Activated naive CD4-positive, alpha-beta T cell treated with anti-CD3 and anti-CD28 coated beads, Interleukin-2, amount 50 U/mL, for 24 hours (primary cell): ENCODE results near the gene MYOM1.
"Not testable (repeated sequence)": the region's sequence is repeated elsewhere in the genome, so short reads cannot be mapped to it uniquely, and the experiment has no call there.

Experiments used
- H3K27ac Mint-ChIP-seq: one replicate; pipeline ENCODE4 v1.8.0; 2021; ENCODE audit warnings: mild to moderate bottlenecking, mixed read lengths
- H3K27me3 Mint-ChIP-seq: one replicate; pipeline ENCODE4 v1.8.0; 2021; ENCODE audit warnings: mixed read lengths
- H3K36me3 Mint-ChIP-seq: one replicate; pipeline ENCODE4 v1.8.0; 2021; ENCODE audit warnings: mixed read lengths
- H3K4me1 Mint-ChIP-seq: one replicate; pipeline ENCODE4 v1.8.0; 2021; ENCODE audit warnings: mixed read lengths
- H3K4me3 Mint-ChIP-seq: one replicate; pipeline ENCODE4 v1.8.0; 2021; ENCODE audit warnings: mild to moderate bottlenecking, mixed read lengths
- H3K9me3 Mint-ChIP-seq: one replicate; pipeline ENCODE4 v1.8.0; 2021; ENCODE audit warnings: mixed read lengths

MYOM1 gene

DNA sequence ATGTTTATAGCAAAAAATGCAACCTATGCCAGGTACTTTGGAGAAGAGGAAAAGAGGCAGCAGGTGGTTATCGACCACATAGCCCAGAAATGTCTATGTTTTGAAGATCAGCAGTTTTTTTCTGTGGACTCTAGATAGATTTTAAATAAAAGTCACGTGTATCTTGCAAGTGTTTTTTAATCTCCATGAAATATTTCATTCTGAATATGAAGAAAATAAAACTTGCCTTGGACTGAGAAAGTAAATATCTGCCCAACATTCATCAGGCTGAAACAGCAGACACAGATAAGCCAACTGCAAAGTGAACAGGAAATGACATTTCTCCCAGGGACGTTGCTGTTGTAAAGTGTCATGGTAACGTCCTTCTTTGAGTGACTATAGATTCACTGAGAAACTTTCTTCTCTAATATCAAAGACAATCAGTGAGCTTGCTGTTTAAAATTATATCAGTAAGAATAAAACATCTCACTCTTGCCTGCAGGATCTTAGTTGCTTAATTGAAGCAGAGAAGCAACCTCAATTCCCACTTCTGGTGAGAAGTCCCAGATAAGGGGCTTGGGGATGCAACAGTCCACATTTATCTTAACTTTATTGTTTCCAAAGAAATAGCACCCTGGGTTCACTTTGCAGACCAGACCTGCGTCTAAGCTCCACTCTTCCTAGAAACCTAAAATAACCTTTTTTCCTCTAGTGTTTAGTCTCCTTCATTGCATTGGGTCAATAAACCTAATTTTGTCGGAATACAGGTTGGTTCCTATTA is 6.3 kb downstream of the MYOM1 start:
- peaks cover 6% of the 10 kb centered on the region for H3K36me3 Mint-ChIP-seq
- no peaks in the 10 kb centered on the region for H3K27me3 Mint-ChIP-seq
- H3K27ac Mint-ChIP-seq: no peak overlapping the region
- no peak overlapping the region for H3K4me3 Mint-ChIP-seq
- H3K9me3 Mint-ChIP-seq: no peaks in the 10 kb centered on the region
- peaks cover 16% of the 10 kb centered on the region for H3K4me1 Mint-ChIP-seq

- H3K27me3 Mint-ChIP-seq: no peaks in the 10 kb centered on the region
- H3K36me3 Mint-ChIP-seq: peaks cover 6% of the 10 kb centered on the region
- no peaks in the 10 kb centered on the region for H3K9me3 Mint-ChIP-seq
- no peak overlapping the region for H3K4me3 Mint-ChIP-seq
- H3K4me1 Mint-ChIP-seq: peaks cover 16% of the 10 kb centered on the region
- H3K27ac Mint-ChIP-seq: no peak overlapping the region
Measured at GRCh38 chr18:3212657-3213056, 7.1 kb downstream of the MYOM1 start.

GRCh38 chr18:3211236-3211992 is 8.4 kb downstream of the MYOM1 start:
- Mint-ChIP-seq H3K27ac (no peak overlapping the region), H3K4me1 (peaks cover 16% of the 10 kb centered on the region), H3K9me3 (no peaks in the 10 kb centered on the region), H3K27me3 (no peaks in the 10 kb centered on the region), H3K36me3 (peaks cover 5% of the 10 kb centered on the region), H3K4me3 (no peak overlapping the region)

- Mint-ChIP-seq H3K36me3 (peaks cover 13% of the 10 kb centered on the region), H3K27ac (no peak overlapping the region), H3K4me3 (no peak overlapping the region), H3K27me3 (no peaks in the 10 kb centered on the region), H3K9me3 (peaks cover under 1% of the 10 kb centered on the region), H3K4me1 (peaks cover 16% of the 10 kb centered on the region)
Measured at GRCh38 chr18:3209859-3210569, 9.8 kb downstream of the MYOM1 start.

- no peaks in the 10 kb centered on the region for H3K4me1 Mint-ChIP-seq
- no peak overlapping the region for H3K27ac Mint-ChIP-seq
- H3K9me3 Mint-ChIP-seq: peaks cover 19% of the 10 kb centered on the region
- H3K27me3 Mint-ChIP-seq: no peaks in the 10 kb centered on the region
- peaks cover 26% of the 10 kb centered on the region for H3K36me3 Mint-ChIP-seq
- H3K4me3 Mint-ChIP-seq: no peak overlapping the region
Measured at GRCh38 chr18:3207565-3207964, 12.2 kb downstream of the MYOM1 start.

GRCh38 chr18:3205239-3205638 is 14.5 kb downstream of the MYOM1 start:
- no peaks in the 10 kb centered on the region for H3K27me3 Mint-ChIP-seq
- H3K4me3 Mint-ChIP-seq: no peak overlapping the region
- H3K36me3 Mint-ChIP-seq: peaks cover 29% of the 10 kb centered on the region
- no peak overlapping the region for H3K27ac Mint-ChIP-seq
- H3K9me3 Mint-ChIP-seq: peaks cover 19% of the 10 kb centered on the region
- H3K4me1 Mint-ChIP-seq: no peaks in the 10 kb centered on the region

DNA sequence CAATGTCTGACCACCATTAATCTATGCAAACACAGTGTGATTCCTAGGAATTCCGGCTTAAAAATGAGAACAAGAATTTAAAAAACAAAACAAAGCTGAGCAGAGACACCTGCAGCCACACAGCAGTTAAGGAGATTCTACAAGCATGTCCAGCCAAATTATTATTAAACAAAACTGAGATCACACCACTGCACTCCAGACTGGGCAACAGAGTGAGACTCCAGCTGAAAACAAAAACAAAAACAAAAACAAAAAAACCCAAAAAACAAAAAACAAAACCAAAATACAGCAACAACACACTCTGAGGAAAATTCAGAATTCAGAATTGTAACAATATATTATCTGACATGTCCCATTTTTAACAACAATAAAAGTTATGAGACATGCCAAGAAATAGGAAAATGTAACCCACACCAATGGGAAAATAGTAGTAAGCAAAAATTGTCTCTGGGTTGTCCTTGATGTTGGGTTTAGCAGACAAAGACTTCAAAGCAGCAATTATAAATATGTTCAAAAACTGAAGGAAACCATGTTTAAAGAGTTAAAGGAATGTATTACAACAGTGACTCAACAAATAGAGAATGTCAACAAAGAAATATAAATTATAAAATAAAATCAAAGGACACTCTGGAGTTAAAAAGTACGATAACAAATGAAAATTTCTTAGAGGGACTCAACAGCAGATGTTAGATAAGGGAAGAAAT is 19.7 kb downstream of the MYOM1 start:
- Mint-ChIP-seq H3K36me3 (peaks cover 20% of the 10 kb centered on the region), H3K4me1 (no peaks in the 10 kb centered on the region), H3K9me3 (peaks cover 19% of the 10 kb centered on the region), H3K27ac (no peak overlapping the region), H3K27me3 (no peaks in the 10 kb centered on the region), H3K4me3 (no peak overlapping the region)

DNA sequence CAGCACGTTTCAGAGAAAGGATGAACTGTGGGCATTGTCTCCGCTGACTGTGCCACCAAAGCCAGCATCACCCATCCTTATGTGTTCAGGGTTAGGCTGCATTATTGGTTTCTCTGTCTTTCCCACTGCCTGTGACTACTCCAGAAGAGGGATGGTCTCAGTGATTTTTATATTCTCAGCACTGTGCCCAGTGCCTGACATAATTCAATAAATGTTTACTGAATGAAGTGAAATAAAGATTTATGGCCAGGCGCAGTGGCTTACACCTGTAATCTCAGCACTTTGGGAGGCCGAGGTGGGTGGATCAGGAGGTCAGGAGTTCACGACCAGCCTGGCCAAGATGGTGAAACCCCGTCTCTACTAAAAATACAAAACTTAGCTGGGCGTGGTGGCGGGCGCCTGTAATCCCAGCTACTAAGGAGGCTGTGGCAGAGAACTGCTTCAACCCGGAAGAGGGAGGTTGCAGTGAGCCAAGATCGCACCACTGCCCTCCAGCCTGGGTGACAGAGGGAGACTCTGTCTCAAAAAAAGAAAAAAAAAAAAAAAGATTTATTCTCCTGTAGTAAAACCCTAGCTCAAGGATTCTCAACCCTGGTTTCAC is 21.4 kb downstream of the MYOM1 start:
- not testable (repeated sequence) for H3K27ac Mint-ChIP-seq, H3K4me3 Mint-ChIP-seq, H3K9me3 Mint-ChIP-seq, H3K27me3 Mint-ChIP-seq, H3K4me1 Mint-ChIP-seq
- H3K36me3 Mint-ChIP-seq: peaks cover 10% of the 10 kb centered on the region

DNA sequence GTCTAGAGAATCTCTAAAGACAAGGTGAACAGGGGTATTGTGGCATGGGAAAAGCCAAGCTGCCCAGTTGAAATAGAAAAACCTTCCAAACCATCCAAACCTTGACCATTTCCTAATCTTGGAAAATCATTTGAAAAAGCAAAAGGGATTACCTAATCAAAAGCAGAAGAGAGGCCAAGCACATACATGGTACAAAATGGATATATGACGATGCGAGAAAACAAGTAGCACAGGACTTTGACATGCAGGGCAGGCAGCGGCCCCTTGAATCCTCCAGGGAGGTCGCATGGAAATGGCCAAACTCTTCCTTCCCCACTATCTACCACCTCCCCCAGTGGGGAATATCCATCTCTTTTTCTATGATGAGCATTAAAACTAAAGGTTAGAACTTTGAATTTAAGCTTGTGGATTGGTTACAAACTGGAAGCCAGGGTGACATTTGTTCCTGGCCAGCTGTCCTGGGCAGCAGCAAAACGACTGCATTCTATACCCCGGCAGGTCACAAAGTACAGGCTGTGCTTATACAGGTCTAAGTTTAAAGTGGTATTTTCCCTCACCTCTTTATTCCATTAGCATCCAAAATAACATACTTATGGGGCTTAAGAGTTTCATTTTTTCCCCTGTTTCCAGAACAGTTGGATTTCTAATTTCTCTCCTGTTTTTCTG is 24.7 kb downstream of the MYOM1 start:
- no peak overlapping the region for H3K4me3 Mint-ChIP-seq
- no peaks in the 10 kb centered on the region for H3K4me1 Mint-ChIP-seq
- H3K27ac Mint-ChIP-seq: no peak overlapping the region
- peaks cover 7% of the 10 kb centered on the region for H3K36me3 Mint-ChIP-seq
- H3K27me3 Mint-ChIP-seq: no peaks in the 10 kb centered on the region
- H3K9me3 Mint-ChIP-seq: no peaks in the 10 kb centered on the region

DNA sequence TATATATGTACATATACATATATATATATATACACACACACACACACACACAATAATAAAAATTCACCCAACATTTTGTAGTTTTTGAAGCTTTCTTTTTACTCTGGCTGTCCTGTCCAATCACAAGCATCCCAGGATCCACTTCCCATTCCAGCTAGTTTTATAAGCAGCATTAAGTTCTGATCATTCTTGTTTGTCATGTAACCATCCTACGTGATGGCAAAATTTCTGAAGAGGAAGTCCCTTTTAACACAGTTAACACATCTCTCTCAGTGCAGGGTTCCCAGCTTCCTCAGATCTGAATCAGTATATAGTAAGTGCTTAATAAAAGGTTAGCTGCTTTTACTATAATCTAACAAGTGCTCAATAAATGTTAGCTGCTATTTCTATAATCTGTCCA is 26.4 kb downstream of the MYOM1 start:
- Mint-ChIP-seq H3K4me3 (no peak overlapping the region), H3K36me3 (peaks cover 9% of the 10 kb centered on the region), H3K4me1 (no peaks in the 10 kb centered on the region), H3K9me3 (no peaks in the 10 kb centered on the region), H3K27ac (no peak overlapping the region), H3K27me3 (no peaks in the 10 kb centered on the region)

DNA sequence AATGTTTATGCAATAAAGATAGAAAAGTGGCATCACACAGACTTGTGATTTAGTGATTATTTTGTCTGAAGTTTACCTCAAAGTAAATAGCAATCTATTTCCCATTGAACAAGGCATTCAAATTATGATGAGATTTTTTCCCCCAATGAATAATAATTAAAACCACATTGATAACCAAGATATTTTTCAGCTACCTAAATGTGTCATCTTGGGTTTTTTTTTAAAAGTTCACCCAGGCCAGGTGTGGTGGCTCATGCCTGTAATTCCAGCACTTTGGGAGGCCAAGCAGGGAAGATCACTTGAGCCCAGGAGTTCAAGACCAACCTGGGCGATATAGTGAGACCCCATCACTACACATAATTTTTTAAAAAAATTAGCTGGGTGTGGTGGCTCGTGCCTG is 27.0 kb downstream of the MYOM1 start:
- Mint-ChIP-seq H3K36me3 (peaks cover 7% of the 10 kb centered on the region), H3K9me3 (no peaks in the 10 kb centered on the region), H3K27ac (no peak overlapping the region), H3K4me3 (no peak overlapping the region), H3K27me3 (no peaks in the 10 kb centered on the region), H3K4me1 (no peaks in the 10 kb centered on the region)

- Mint-ChIP-seq H3K27me3 (no peaks in the 10 kb centered on the region), H3K4me3 (no peak overlapping the region), H3K4me1 (no peaks in the 10 kb centered on the region), H3K36me3 (peaks cover 7% of the 10 kb centered on the region), H3K27ac (no peak overlapping the region), H3K9me3 (no peaks in the 10 kb centered on the region)
Measured at GRCh38 chr18:3192286-3192685, 27.5 kb downstream of the MYOM1 start.

DNA sequence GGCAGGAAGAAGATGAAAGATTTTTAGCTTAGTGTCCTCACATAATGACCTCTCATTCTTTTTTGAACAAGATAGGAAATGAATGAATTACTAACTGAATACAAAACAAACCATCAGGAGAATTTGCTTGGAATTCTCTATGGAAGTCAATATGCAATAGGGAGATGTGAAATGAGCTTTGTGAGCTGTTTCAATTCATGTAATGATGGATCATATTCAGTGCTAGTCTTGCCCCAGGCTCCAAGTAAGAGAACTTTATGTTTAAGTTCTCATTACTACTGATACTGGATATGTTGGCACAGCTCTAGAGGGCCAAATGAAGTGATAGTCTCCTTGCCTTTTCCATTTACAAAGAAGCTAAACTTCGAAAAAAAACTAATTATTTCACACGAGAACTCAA is 29.2 kb downstream of the MYOM1 start:
- no peak overlapping the region for H3K4me3 Mint-ChIP-seq

DNA sequence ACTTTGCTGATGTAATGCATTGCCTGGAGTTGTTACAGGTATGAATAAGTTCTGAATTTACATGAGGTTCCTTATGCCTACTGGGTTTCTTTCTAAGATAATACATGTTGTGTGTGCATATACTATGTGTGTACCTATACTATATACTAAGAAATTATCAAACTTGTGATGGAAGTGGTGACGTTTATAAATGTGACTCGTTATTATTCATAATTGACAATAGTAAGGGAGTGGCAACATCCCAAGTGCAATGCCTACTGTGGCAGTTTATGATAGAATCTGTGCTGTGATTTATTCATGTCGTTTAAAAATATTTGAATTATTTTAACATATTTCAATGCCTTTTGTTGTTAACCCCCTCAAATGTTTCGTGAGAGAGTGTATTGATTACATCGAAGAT is 29.9 kb downstream of the MYOM1 start:
- H3K9me3 Mint-ChIP-seq: no peaks in the 10 kb centered on the region
- H3K36me3 Mint-ChIP-seq: peaks cover 9% of the 10 kb centered on the region
- no peak overlapping the region for H3K27ac Mint-ChIP-seq
- no peak overlapping the region for H3K4me3 Mint-ChIP-seq
- no peaks in the 10 kb centered on the region for H3K27me3 Mint-ChIP-seq
- H3K4me1 Mint-ChIP-seq: no peaks in the 10 kb centered on the region

More for the DNA sequence above, 29.2 kb downstream of the MYOM1 start:
- Mint-ChIP-seq H3K36me3 (peaks cover 9% of the 10 kb centered on the region), H3K4me1 (no peaks in the 10 kb centered on the region), H3K27me3 (no peaks in the 10 kb centered on the region), H3K27ac (no peak overlapping the region), H3K9me3 (no peaks in the 10 kb centered on the region)
